Activated B cell treated with CpG ODN at 0.5 μM for 24 hours (primary cell): ENCODE measurements around the gene CROCC2. TPM values are rescaled to one million over a fixed set of nuclear protein-coding genes. Genes with fewer than 3 reads are reported as not detected.

ENCODE experiments used
- ATAC-seq: fragments of 200-7000 bp; cut with Tn5 transposase; one replicate; pipeline ENCODE4 v1.10.0; 2021; ENCODE audit warnings: low read depth, mild to moderate bottlenecking, moderate library complexity
- CTCF ChIA-PET: fragments of 350-600 bp; sonication (Branson Sonifier 250); formaldehyde crosslinking; loops from one replicate; lab custom pipeline; 2021; ENCODE audit warnings: antibody characterized with exemption; lab: Charles Lee
- POLR2A ChIA-PET: fragments of 350-600 bp; sonication (Branson Sonifier 250); formaldehyde crosslinking; loops from one replicate; lab custom pipeline; 2021; ENCODE audit warnings: antibody characterized with exemption; lab: Charles Lee
- DNase-seq: peaks from one replicate; pipeline ENCODE4 v3.0.0; 2022
- H3K27ac Mint-ChIP-seq: one replicate; pipeline ENCODE4 v1.8.0; 2020; ENCODE audit warnings: mixed read lengths
- H3K27me3 Mint-ChIP-seq: one replicate; pipeline ENCODE4 v1.8.0; 2021; ENCODE audit warnings: mixed read lengths
- H3K36me3 Mint-ChIP-seq: one replicate; pipeline ENCODE4 v1.8.0; 2021; ENCODE audit warnings: low read depth, mixed read lengths
- H3K4me1 Mint-ChIP-seq: one replicate; pipeline ENCODE4 v1.8.0; 2021; ENCODE audit warnings: mixed read lengths
- H3K4me3 Mint-ChIP-seq: one replicate; pipeline ENCODE4 v1.8.0; 2020; ENCODE audit warnings: mild to moderate bottlenecking, mixed read lengths
- H3K9me3 Mint-ChIP-seq: one replicate; pipeline ENCODE4 v1.8.0; 2020; ENCODE audit warnings: mixed read lengths
- CTCF ChIP-seq: fragments of 200-600 bp; IDR thresholded peaks from one replicate; pipeline ENCODE4 v1.8.0; 2022; ENCODE audit warnings: antibody characterized with exemption, mild to moderate bottlenecking
- intact Hi-C: fragments of 100-400 bp; cut with micrococcal nuclease; formaldehyde crosslinking; loops from one replicate; pipeline ENCODE4 v1.15.1; 2024
- total RNA-seq: library from RNA; stranded (reverse); gene quantifications from 2 replicates; pipeline ENCODE4 v1.2.3, GENCODE V29; 2022

Gene CROCC2
- total RNA-seq, 1 donor from 2014 or later = not detected

- H3K27ac Mint-ChIP-seq = no peak overlapping the region
- no peaks in the 10 kb centered on the region for H3K36me3 Mint-ChIP-seq
- CTCF ChIA-PET = no interaction called here
- DNase-seq (peak; percentile 14), ATAC-seq (no peak)
- intact Hi-C loops = no loop called here
- H3K9me3 Mint-ChIP-seq = no peaks in the 10 kb centered on the region
- H3K27me3 Mint-ChIP-seq = peaks cover 15% of the 10 kb centered on the region
- no peaks in the 10 kb centered on the region for H3K4me1 Mint-ChIP-seq
- POLR2A ChIA-PET = no interaction called here
- TF ChIP-seq CTCF = no peak
- no peak overlapping the region for H3K4me3 Mint-ChIP-seq
Measured at GRCh38 chr2:240992572-240993291, 86.6 kb downstream of the CROCC2 start.

- TF ChIP-seq CTCF = no peak
- Mint-ChIP-seq H3K4me1 (no peaks in the 10 kb centered on the region), H3K9me3 (no peaks in the 10 kb centered on the region), H3K4me3 (no peak overlapping the region), H3K36me3 (no peaks in the 10 kb centered on the region), H3K27me3 (peaks cover 15% of the 10 kb centered on the region), H3K27ac (no peak overlapping the region)
- DNase-seq (peak; percentile 12), ATAC-seq (no peak)
- ChIA-PET POLR2A (no interaction called here), CTCF (no interaction called here)
- intact Hi-C loops = no loop called here
Measured at GRCh38 chr2:240993446-240994170, 87.5 kb downstream of the CROCC2 start.

- peak; percentile 13 for DNase-seq
- H3K4me1 Mint-ChIP-seq = no peaks in the 10 kb centered on the region
- ChIA-PET CTCF (no interaction called here), POLR2A (no interaction called here)
- H3K4me3 Mint-ChIP-seq = no peak overlapping the region
- H3K27me3 Mint-ChIP-seq = peaks cover 15% of the 10 kb centered on the region
- ATAC-seq = no peak
- H3K36me3 Mint-ChIP-seq = no peaks in the 10 kb centered on the region
- TF ChIP-seq CTCF = no peak
- no peak overlapping the region for H3K27ac Mint-ChIP-seq
- no peaks in the 10 kb centered on the region for H3K9me3 Mint-ChIP-seq
- intact Hi-C loops = no loop called here
Measured at GRCh38 chr2:240994171-240994896, 88.2 kb downstream of the CROCC2 start.

GRCh38 chr2:240995041-240996021 is 89.2 kb downstream of the CROCC2 start:
- ATAC-seq = no peak
- H3K27me3 Mint-ChIP-seq = peaks cover 23% of the 10 kb centered on the region
- DNase-seq = peak; percentile 12
- H3K4me3 Mint-ChIP-seq = no peak overlapping the region
- POLR2A ChIA-PET = no interaction called here
- no peaks in the 10 kb centered on the region for H3K4me1 Mint-ChIP-seq
- no peak overlapping the region for H3K27ac Mint-ChIP-seq
- H3K36me3 Mint-ChIP-seq = no peaks in the 10 kb centered on the region
- intact Hi-C loops = loop anchor here (5.0 kb wide), 1 partner anchor 157 kb away; the partner anchor contains the start of gene PPP1R7
- CTCF ChIA-PET = no interaction called here
- no peak for TF ChIP-seq CTCF
- H3K9me3 Mint-ChIP-seq = no peaks in the 10 kb centered on the region
